ENCODE data around the gene JUP. TPM values are rescaled to one million over a fixed set of nuclear protein-coding genes. Genes with fewer than 3 reads are reported as not detected.
A peak's percentile ranks its signal among the peaks of the same experiment; 100 is the strongest.

The JUP gene
- total and polyA plus RNA-seq, 2 of the 13 experiments (the other 11 are each of a cell fraction or from before 2014, with no cell fraction given) = 12.1 to 20.6 TPM

DNA sequence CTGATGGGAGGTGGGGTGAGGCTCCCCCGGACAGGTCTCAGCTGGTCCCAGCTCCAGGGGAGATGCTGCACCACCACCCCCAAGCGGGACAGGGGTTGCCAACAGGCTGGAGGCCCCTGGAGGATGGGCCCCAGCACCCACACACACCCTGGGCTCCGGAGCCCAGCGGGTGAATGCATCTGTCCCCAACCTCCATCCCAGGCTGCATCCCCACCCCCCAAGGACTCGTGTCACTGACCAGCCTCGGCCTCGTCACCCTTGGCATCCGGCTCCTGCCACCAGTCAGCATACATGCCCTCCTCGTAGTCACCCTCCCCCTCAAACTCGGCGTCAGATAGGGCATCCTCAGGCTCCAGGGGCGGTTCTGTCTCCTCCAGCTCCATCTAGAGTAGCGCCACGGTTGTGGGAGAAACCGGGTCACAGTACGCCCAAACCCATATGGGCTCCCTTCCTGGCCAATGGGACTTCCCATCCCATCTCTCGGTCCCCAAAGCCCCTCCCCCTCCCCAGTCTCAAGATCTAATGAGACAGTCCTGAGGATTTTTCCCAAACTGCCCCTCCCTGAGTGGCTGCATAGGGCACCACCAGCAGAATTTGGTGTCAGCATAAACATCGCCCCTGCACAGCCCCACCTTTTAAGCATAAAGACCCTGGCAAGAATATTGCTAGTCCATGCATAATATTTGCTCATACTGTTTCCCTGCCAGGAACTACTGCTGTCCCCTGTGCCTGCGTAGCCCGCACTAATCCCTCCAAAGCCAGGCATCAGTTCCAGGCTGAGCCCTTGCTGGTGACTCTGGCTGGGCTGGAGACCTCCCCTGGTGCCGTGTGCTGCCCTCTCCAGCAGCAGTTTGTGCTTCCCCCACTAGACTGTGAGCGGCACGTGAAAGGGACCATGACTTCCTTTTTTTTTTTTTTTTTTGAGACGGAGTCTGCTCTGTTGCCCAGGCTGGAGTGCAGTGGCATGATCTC lies 16.8 kb upstream of the JUP start (continued):
- TF ChIP-seq, protein P1, sequence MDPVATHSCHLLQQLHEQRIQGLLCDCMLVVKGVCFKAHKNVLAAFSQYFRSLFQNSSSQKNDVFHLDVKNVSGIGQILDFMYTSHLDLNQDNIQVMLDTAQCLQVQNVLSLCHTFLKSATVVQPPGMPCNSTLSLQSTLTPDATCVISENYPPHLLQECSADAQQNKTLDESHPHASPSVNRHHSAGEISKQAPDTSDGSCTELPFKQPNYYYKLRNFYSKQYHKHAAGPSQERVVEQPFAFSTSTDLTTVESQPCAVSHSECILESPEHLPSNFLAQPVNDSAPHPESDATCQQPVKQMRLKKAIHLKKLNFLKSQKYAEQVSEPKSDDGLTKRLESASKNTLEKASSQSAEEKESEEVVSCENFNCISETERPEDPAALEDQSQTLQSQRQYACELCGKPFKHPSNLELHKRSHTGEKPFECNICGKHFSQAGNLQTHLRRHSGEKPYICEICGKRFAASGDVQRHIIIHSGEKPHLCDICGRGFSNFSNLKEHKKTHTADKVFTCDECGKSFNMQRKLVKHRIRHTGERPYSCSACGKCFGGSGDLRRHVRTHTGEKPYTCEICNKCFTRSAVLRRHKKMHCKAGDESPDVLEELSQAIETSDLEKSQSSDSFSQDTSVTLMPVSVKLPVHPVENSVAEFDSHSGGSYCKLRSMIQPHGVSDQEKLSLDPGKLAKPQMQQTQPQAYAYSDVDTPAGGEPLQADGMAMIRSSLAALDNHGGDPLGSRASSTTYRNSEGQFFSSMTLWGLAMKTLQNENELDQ (CRISPR knock-in tag; IDR thresholded peaks at IDR 0.05; ENCODE audit: borderline replicate concordance) = no peak
- no peak for TF ChIP-seq EHMT2 (IDR thresholded peaks at IDR 0.05; ENCODE audit: borderline replicate concordance, low read depth, low read length)

- Histone ChIP-seq H2AFZ (ENCODE audit: low read length) (no peak overlapping the region), H3K9ac (ENCODE audit: insufficient read depth, low read depth, low read length) (no peak overlapping the region), H3K4me3 (replicated peaks in 1 of 3; ENCODE audit: insufficient read depth in 1 of 3, low read depth in 2 of 3, low read length in 3 of 3) (peak overlapping the region in 2 of 3 experiments; percentile 5 to 63; a peak in 3 of 6 replicates), H3K36me3 (replicated peaks in 1 of 2; ENCODE audit: control insufficient read depth in 1 of 2, insufficient read depth in 2 of 2, low read length in 2 of 2) (peaks cover 2 to 6% of the 10 kb centered on the region in 2 experiments; a peak in 1 of 5 replicates), H4K20me1 (ENCODE audit: insufficient read depth, low read length) (no peaks in the 10 kb centered on the region), H3K79me2 (ENCODE audit: insufficient read depth, low read length) (no peaks in the 10 kb centered on the region), H3K4me1 (ENCODE audit: insufficient read depth, low read length) (peaks cover 30% of the 10 kb centered on the region), H3K4me2 (ENCODE audit: low read depth, low read length) (peak overlapping the region; percentile 79), H3K27ac (ENCODE audit: extremely low read length, insufficient read depth, low read length) (no peak overlapping the region), H3K27me3 (ENCODE audit: control insufficient read depth in 1 of 2, insufficient read depth in 2 of 2, low read length in 2 of 2) (no peaks in the 10 kb centered on the region), H3K9me3 (ENCODE audit: low read length) (no peaks in the 10 kb centered on the region)
- DNase-seq (ENCODE audit: low spot score) = peak; percentile 68
- peak; percentile 94 for FAIRE-seq
- POLR2A ChIA-PET = interaction anchor here (1.0 to 7.9 kb wide), 15 partner anchors 10 to 158 kb away, joined by 3 to 86 read pairs (median 6); partner anchors contain the start of genes FKBP10, JUP, ODAD4 and P3H4
- no TSS peak for BruUV-seq (replicated peaks)
- WGBS (ENCODE audit: low lambda C conversion rate) = 10% methylated on average over 13 of the region's 14 CpGs
- CTCF ChIA-PET (ENCODE audit: low intra/inter-chr PET ratio, low total read pairs) = interaction anchor here (0.8 to 3.8 kb wide), 4 partner anchors 15 to 63 kb away, joined by 3 to 97 read pairs (median 4); partner anchors contain the start of gene JUP
- in situ Hi-C loops (cut with HindIII; ENCODE audit: extremely low pct_ligation_motif_present, low pct_unique_long_range_greater_than_20kb) = loop anchor here (5.0 kb wide), 1 partner anchor 64 kb away; no protein-coding TSS in a partner anchor
- ATAC-seq = peak; percentile 73
- intact Hi-C loops (cut with micrococcal nuclease; ENCODE audit: unreplicated experiment) = loop anchor here (1.0 kb wide), 2 partner anchors 24 to 63 kb away; no protein-coding TSS in a partner anchor
- 0 out of 2 replicates have a peak, but pooled peaks have one; percentile 41 for TF ChIP-seq ZXDC (CRISPR knock-in tag; IDR thresholded peaks at IDR 0.05)
- TF ChIP-seq ZSCAN21 (CRISPR knock-in tag; IDR thresholded peaks at IDR 0.05; ENCODE audit: borderline replicate concordance) = no peak; the same call in 1 of the 2 replicates
- TF ChIP-seq ZBTB7B (CRISPR knock-in tag; IDR thresholded peaks at IDR 0.05) = 0 out of 2 replicates have a peak, but pooled peaks have one; percentile 15
- TF ChIP-seq ZNF430 (CRISPR knock-in tag; IDR thresholded peaks at IDR 0.05) = 0 out of 2 replicates have a peak, but pooled peaks have one; percentile 36
- TF ChIP-seq ZNF788 (CRISPR knock-in tag; IDR thresholded peaks at IDR 0.05; ENCODE audit: borderline replicate concordance) = no peak
- no peak for TF ChIP-seq ZBTB2 (CRISPR knock-in tag; IDR thresholded peaks at IDR 0.05; ENCODE audit: low read depth)
- TF ChIP-seq AGO2 (optimal IDR thresholded peaks at IDR 0.05; ENCODE audit: low read depth, low read length) = no peak
Measured at GRCh38 chr17:41801374-41802271, 15.1 kb upstream of the JUP start.
